K562 treated with DMSO at 1 percent for 24 hours (cell line): ENCODE results near the gene SPIN4. TPM values are rescaled to one million over a fixed set of nuclear protein-coding genes. Genes with fewer than 3 reads are reported as not detected.

ENCODE experiments used
- total RNA-seq: library from RNA; unstranded; fragments of 300-600 nt; gene quantifications from 2 replicates; pipeline ENCODE4 v1.2.3, GENCODE V29; 2022; ENCODE audit warnings: low read depth; ENCODE audit not compliant: insufficient read depth

The SPIN4 gene
- total RNA-seq: 8.6 and 9.8 TPM in 2 replicates

DNA sequence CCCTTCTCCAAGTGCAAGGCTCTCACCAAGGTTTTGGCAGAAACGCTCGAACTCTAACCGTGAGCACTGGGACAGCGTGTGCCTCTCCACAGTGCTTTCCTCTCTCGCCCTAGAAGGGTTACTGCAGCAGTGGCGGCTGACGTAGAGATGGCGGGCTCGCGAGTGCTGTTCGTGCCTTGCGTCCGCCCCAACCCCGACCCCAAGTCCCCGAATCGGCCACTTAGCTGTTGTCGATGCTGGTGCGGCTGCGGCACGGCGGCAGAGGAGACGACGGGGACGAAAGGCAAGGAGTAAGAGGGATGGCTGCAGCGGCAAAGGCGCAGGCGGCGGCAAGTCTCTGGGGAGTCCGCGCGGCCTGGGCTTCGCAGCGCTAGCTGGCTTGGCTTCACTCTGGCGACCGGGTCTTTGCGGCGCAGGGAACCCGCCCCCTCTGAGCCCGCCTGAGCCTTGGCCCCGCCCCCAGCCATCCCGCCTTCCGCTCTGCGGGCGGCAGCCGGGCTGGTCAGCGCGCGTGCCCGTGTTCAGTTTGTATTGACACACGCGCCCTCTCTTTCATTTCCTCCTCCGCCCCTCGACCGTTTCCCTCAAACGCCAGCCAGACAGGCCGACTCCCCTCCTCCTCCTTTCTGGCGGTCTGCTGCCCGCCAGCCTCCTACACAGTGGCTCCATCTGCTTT is at the start of gene SPIN4:
SPIN4 (minus strand) TSS at position 392 of the 676 bp plus-strand sequence. CDS start 513 bp downstream, outside the sequence.

